Epithelial cell of esophagus (primary cell): ENCODE measurements around the gene HHAT.

Source experiments
- DNase-seq: peaks from one replicate; pipeline ENCODE4 v3.0.0; 2010; ENCODE audit warnings: low read depth
- H3K4me3 ChIP-seq: 2 replicates; pipeline ENCODE4 v1.5.1; 2011; ENCODE audit warnings: mild to moderate bottlenecking, low read length, control low read depth
- CTCF ChIP-seq: IDR thresholded peaks from 2 replicates; pipeline ENCODE4 v1.5.1; 2011; ENCODE audit warnings: low read depth, mild to moderate bottlenecking, low read length, control low read depth, inconsistent platforms; ENCODE audit not compliant: insufficient read depth; ENCODE audit errors: missing control alignments

The HHAT gene

GRCh38 chr1:210629276-210629675, 300.6 kb downstream of the HHAT start:
- no peak for DNase-seq
- H3K4me3 ChIP-seq = no peak overlapping the region
- TF ChIP-seq CTCF = no peak

DNA sequence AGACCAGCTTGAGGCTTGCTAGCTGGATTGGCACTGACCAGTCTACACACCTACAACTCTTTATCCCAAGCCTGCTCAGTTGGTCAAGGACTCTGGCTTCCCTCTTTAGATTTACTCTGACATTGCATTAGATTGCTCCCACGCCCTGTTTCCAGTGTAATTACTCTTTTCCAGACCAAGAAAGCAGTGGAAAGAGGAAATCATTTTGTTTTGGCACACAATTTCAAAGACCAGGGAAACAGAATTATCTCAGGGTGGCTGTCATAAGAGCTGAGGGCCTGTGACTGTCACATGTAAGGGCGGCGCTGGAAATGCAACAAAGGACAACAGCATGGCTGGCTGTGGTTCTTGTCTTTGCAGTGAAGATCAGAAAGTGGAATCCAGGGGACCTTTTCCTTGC, 302.7 kb downstream of the HHAT start:
- no peak for TF ChIP-seq CTCF
- DNase-seq = no peak
- no peak overlapping the region for H3K4me3 ChIP-seq

- no peak for TF ChIP-seq CTCF
- DNase-seq = no peak
- H3K4me3 ChIP-seq = no peak overlapping the region
Observed at GRCh38 chr1:210633140-210633539, 304.4 kb downstream of the HHAT start.

DNA sequence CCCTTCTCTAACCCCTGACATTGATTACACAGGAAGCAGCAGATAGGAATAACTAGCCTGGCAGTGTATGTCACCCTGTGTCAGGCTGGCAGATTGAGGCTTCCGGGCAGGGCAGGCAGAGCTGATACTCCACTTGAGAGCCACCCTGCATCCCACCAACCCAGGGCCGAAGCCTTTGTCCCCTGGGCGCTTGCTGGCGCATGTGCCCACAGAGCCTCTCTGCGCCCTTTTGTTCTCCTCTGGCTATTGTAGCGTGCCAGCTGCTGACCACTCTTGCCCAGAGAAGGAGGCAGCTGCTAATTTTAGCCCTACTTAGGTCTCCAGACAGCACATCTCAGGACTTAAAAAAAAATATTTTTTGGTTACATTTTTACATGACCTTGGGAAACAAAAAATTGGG, 304.9 kb downstream of the HHAT start:
- H3K4me3 ChIP-seq = no peak overlapping the region
- TF ChIP-seq CTCF = no peak
- no peak for DNase-seq

GRCh38 chr1:210635108-210635507, 306.4 kb downstream of the HHAT start:
- no peak for TF ChIP-seq CTCF

GRCh38 chr1:210641582-210641981, 312.9 kb downstream of the HHAT start:
- TF ChIP-seq CTCF = no peak
- no peak for DNase-seq
- no peak overlapping the region for H3K4me3 ChIP-seq

More at GRCh38 chr1:210635108-210635507, 306.4 kb downstream of the HHAT start:
- no peak overlapping the region for H3K4me3 ChIP-seq
- DNase-seq = peak; percentile 28

DNA sequence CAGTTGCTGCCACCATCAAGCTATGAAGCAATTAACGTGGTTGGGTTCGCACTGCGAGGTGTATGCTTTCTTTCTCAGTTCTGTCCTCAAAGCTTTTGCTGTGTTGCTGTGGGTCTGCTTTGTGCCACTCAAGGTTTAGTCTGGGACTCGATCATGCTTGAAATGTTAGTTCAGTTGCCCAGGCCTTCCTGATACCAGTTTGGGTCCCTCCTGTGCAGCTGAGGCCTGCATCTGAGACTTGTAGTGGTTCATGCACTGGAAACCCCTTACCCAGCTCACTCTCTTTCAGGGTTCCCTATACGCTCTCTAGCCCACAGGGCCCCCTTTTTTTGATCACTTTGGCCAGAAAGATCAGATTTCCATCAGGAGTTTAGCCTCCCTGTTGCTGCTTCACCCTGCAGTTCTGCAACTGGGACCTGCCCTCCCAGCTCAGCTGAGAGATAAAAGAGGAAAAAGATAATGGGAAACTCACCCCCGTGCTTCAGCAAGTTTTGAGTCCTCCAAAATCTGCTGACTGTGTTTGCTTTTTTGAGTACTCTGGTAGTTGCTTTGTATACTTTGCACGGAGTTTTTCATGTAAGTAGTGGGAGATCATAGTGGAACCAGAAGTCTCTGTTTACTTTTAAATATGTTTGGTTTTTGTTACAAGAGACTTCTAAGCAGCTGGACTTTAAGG, 317.0 kb downstream of the HHAT start:
- no peak for DNase-seq
- H3K4me3 ChIP-seq = no peak overlapping the region
- TF ChIP-seq CTCF = no peak
